Loucy (cell line): ENCODE measurements around the gene MBD3.

ENCODE experiments used
- EZH2phosphoT487 ChIP-seq: fragments of 200-600 bp; IDR thresholded peaks from 2 replicates; pipeline ENCODE4 v1.6.1; 2018; ENCODE audit warnings: antibody characterized with exemption, mild to moderate bottlenecking, moderate library complexity, borderline replicate concordance
- TF ChIP-seq, protein P1 (sequence below): fragments of 200-600 bp; sonication (generic); conservative IDR thresholded peaks from 2 replicates; pipeline ENCODE4 v1.5.1; 2014; ENCODE audit warnings: mild to moderate bottlenecking, antibody characterized with exemption, low read length

DNA sequence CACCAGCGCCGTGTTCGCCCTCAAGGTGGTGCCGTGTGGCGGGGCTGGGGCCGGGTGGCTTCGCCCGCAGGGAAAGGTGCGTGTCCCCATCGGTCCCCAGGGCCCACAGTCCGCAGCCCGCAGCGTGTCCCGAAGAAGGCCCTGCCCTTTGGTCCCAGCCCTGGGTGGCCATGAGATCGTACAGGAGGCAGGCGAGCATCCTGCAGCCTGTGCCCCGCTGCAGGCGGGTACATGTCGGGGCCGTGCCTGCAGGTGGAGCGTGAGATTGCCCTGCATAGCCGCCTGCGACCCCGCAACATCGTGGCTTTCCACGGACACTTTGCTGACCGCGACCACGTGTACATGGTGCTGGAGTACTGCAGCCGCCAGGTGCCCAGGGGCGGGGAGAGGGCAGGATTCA is 67.3 kb downstream of the MBD3 start:
- TF ChIP-seq, protein P1, sequence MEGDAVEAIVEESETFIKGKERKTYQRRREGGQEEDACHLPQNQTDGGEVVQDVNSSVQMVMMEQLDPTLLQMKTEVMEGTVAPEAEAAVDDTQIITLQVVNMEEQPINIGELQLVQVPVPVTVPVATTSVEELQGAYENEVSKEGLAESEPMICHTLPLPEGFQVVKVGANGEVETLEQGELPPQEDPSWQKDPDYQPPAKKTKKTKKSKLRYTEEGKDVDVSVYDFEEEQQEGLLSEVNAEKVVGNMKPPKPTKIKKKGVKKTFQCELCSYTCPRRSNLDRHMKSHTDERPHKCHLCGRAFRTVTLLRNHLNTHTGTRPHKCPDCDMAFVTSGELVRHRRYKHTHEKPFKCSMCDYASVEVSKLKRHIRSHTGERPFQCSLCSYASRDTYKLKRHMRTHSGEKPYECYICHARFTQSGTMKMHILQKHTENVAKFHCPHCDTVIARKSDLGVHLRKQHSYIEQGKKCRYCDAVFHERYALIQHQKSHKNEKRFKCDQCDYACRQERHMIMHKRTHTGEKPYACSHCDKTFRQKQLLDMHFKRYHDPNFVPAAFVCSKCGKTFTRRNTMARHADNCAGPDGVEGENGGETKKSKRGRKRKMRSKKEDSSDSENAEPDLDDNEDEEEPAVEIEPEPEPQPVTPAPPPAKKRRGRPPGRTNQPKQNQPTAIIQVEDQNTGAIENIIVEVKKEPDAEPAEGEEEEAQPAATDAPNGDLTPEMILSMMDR = no peak
- no peak for TF ChIP-seq EZH2phosphoT487
